ENCODE results near the gene EIF2S1.
A peak's percentile ranks its signal among the peaks of the same experiment; 100 is the strongest.
"Not testable (repeated sequence)": the region's sequence is repeated elsewhere in the genome, so short reads cannot be mapped to it uniquely, and the experiment has no call there.

Gene EIF2S1

GRCh38 chr14:67371247-67372148 is 11.4 kb downstream of the EIF2S1 start:
- no peak for DNase-seq (ENCODE audit: low read depth)

DNA sequence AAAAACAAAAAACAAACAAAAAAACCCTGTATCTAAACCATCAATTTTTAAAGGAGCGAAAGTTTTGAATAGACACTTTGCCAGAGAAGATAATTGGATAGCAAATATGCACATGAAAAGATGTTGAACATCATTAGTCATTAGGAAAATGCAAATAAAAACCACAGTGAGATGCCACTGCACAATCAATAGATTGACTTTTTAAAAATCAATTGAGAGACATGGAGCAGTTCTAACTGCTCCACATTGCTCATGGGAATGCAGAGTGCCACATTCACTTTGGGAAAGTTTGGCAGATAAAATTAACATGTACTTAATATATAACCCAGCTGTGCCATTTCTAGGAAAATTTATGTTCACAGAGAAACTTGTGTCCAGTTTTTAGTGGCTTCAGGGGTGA is 12.7 kb downstream of the EIF2S1 start:
- DNase-seq (ENCODE audit: low read depth), result no peak

DNA sequence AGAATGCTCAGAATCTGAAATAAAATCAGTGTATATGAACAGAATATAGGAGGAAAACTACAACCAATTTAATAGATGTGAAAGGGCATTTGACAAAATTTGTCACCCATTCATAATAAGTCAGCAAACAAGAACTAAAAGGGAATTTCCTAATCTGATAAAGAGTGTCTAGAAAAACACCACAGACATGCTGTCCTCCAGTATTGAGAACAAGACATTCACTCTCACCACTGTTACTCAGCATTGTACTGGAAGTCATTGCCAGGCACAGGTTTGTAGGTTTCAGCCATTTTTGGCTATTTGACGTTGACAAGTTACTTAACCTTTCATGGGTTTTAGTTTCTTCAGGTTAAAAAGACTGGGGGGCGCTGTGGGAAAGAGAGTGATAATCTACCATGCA is 13.2 kb downstream of the EIF2S1 start:
- no peak for DNase-seq (ENCODE audit: low read depth)

GRCh38 chr14:67377916-67378315 is 17.8 kb downstream of the EIF2S1 start:
- DNase-seq (ENCODE audit: low read depth), result no peak

- no peak for DNase-seq (ENCODE audit: low read depth)
Measured at GRCh38 chr14:67385120-67385519, 25.0 kb downstream of the EIF2S1 start.

GRCh38 chr14:67385618-67386017 is 25.5 kb downstream of the EIF2S1 start:
- no peak for DNase-seq (ENCODE audit: low read depth)

DNA sequence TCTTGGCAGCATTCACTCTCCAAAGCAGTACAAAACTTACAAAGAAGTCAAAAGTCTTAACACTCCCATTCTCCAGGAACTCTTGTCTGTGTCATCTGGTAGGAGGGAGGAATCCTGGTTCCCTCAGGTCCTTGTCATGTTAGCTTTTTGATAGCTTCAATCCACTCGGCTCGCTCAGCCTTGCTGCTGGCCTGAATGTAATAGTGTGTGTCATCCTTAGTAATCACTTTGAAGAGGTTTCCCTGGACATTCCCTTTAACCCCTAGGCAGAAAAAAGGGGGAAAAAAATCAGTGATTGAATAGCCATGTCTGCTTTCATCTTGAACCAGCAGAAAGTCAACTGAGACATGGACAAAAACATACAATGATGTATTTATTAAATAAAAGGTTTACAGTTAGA is 27.1 kb downstream of the EIF2S1 start:
- DNase-seq (ENCODE audit: low read depth), result no peak

DNA sequence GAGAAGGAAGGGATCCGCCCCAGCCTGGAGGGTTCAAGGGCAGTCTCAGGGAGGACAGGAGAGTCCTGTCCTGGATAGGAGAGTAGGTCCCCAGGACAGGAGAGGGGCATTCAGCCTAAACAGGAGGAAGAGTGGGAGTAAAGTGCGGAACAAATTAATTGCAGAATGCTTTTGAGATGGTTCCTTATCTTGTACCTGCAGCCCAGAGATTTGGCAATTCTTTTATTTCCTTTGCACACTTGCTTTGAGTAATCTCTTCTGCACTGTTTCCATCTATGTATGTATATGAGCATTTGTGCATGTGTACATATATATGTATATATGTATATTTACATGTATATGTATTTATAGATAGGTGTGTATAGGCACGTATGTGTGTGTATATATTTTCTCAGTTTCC is 29.1 kb downstream of the EIF2S1 start:
- no peak for DNase-seq (ENCODE audit: low read depth)

GRCh38 chr14:67389811-67390534 is 29.8 kb downstream of the EIF2S1 start:
- no peak for DNase-seq (ENCODE audit: low read depth)

DNA sequence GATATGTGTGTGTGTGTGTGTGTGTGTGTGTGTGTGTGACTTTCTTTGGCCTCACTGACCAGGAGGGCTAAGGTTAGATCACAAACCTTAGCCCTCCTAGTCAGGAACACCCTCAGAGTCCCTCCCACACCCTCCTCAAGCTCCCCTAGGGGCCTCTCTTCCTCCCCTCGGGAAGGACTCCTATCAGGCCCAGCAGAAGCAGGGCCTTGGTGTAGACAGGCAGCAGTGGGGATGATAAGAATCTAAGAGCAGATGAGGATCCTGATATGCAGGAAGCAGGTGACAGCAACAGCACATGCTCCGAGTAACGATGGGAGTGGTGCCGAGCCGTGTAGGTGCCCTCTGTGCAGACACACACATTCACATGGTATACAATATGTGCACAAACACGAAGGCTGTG is 31.1 kb downstream of the EIF2S1 start:
- peak; percentile 84 for DNase-seq (ENCODE audit: low read depth)

- DNase-seq (ENCODE audit: low read depth), result no peak
Measured at GRCh38 chr14:67392123-67392522, 32.0 kb downstream of the EIF2S1 start.

GRCh38 chr14:67392800-67393199 is 32.7 kb downstream of the EIF2S1 start:
- DNase-seq (ENCODE audit: low read depth), result no peak

DNA sequence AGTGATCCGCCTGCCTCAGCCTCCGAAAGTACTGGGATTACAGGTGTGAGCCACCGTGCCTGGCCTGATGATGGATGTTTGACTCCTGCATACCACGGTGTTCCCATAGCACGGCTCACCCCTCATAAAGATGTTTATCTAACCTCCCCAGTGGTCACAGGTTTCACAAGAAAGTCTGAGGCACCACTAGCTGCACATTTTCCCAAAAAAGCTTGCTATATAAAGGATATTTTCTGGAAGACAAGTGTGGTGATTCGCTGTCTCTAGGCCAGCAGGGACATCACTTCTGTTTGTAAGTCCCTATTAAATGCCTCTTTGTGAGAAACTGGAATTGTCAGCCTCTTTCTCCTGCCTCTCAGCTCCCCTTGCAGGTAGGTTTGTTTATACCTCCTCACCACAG is 33.6 kb downstream of the EIF2S1 start:
- no peak for DNase-seq (ENCODE audit: low read depth)

DNA sequence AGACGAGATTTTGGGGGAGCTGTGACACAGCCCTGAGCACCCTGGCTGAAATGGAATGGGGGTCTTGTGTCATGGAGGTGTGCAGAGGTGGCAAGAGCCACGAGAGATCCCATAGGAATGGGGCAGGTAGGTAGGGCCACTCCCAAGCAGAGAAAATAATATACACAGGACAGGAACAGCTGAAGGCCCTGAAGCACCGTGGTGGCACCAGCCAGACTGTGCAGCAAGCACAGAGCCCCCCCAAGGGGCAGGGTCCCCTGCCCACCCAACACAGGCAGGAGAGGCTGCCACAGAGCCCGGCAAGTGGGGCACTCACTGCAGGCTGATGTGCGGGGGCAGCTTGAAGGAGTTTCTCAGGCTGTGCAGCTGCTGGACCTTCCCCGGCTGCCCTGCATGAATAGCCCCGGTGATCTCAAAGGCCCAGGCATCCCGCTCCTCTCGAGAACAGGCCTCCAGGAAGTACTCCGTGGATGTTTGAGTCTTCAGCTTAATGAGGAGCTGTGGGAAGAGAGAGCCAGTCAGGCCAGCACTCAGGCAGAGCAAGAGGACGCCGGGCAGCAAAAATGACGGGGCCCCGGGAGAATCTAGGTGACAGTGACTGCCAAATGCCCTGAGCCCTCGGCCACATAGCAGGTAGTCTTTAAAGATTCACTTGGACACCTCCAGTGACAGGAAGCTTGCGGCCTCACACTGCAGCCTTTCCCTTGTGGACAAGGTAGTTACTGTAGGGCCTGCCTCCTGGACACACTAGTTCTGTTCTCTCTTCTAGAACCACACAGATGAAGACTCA is 35.2 kb downstream of the EIF2S1 start:
- DNase-seq (ENCODE audit: low read depth), result no peak

DNA sequence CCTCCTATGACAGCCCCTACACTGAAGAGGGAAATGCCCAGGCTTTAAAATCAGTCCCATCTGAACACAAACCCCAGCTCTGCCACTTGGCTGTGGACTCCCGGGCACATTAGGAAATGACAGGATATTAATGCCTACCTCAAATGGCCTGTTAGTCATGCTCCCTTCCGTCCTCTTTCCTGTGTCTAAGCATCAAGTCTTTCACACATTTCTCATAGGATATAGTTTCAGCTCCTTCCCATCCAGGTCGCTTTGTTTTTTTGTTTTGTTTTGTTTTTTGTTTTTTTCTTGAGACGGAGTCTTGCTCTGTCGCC is 35.7 kb downstream of the EIF2S1 start:
- DNase-seq (ENCODE audit: low read depth), result no peak

- no peak for DNase-seq (ENCODE audit: low read depth)
Measured at GRCh38 chr14:67396381-67396970, 36.3 kb downstream of the EIF2S1 start.

GRCh38 chr14:67397536-67397935 is 37.4 kb downstream of the EIF2S1 start:
- DNase-seq (ENCODE audit: low read depth), result no peak

DNA sequence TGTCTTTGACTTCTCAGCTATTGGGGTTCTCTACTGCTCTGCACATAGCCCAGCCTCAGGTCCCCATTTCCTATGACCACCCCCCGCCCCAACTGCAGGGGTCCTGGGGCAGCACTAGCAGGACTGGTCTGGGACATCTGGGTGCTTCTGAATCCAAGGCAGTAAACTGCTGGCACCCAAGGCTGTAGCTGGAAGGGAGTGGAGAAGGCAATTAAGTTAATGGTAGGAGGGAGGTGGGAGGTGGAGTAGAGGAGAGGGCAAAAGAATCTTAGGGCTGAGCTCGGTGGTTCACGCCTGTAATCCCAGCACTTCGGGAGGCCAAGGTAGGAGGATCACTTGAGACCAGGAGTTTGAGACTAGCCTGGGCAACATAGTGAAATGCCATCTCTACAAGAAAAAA is 40.3 kb downstream of the EIF2S1 start:
- DNase-seq (ENCODE audit: low read depth), result no peak

- DNase-seq (ENCODE audit: low read depth), result no peak
Measured at GRCh38 chr14:67405771-67406170, 45.6 kb downstream of the EIF2S1 start.

DNA sequence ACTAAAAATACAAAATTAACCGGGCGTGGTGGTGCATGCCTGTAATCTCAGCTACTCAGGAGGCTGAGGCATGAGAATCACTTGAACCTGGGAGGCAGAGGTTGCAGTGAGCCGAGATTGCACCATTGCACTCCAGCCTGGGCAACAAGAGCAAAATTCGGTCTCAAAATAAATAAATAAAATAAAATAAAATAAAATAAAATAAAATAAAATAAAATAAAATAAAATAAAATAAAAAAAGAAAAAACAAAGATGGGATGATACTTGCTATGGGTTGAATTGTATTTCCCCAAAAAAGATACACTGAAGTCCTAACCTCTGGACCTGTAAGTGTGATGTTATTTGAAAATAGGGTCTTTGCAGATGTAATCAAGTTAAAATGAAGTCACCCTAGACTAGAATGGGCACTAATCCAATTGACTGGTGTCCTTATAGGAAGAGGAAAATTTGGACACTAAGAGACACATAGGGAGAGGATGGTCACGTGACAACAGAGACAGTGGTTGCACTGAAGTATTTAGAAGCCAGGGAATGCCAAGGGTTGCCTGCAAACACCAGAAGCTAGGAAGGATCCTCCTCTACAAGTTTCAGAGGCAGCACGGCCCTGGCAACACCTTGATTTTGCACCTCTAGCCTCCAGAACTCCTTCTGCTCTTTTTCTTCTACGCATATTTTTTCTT is 48.1 kb downstream of the EIF2S1 start:
- DNase-seq (ENCODE audit: low read depth), result not testable (repeated sequence)

- no peak for DNase-seq (ENCODE audit: low read depth)
Measured at GRCh38 chr14:67409461-67409860, 49.3 kb downstream of the EIF2S1 start.

DNA sequence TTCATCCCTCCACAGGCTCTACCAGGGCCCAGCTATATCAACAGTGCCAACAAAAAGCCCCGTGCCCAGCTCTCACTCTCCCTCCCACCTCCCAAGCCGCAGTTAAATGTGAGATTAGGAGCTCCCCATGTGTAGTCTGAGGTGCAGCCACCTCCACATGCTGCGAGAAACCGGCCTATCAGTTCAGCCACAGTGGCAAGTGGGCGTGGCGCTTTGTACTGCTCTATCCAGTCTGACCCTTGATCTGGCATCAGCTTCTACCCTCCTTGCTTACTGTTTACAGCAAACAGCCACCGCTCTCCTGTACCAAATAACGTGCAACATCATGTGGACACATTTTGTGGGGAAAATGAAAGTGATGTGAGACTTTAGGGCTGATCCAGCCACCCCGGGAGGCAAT is 50.2 kb downstream of the EIF2S1 start:
- no peak for DNase-seq (ENCODE audit: low read depth)

All from CMK (cell line).